Measurements from ENCODE around the gene GRB10. TPM values are rescaled to one million over a fixed set of nuclear protein-coding genes. Genes with fewer than 3 reads are reported as not detected.

The GRB10 gene
- polyA plus RNA-seq, 2 of the 4 experiments (the other 2 are of a cell fraction), result 23.2 to 37.0 TPM

DNA sequence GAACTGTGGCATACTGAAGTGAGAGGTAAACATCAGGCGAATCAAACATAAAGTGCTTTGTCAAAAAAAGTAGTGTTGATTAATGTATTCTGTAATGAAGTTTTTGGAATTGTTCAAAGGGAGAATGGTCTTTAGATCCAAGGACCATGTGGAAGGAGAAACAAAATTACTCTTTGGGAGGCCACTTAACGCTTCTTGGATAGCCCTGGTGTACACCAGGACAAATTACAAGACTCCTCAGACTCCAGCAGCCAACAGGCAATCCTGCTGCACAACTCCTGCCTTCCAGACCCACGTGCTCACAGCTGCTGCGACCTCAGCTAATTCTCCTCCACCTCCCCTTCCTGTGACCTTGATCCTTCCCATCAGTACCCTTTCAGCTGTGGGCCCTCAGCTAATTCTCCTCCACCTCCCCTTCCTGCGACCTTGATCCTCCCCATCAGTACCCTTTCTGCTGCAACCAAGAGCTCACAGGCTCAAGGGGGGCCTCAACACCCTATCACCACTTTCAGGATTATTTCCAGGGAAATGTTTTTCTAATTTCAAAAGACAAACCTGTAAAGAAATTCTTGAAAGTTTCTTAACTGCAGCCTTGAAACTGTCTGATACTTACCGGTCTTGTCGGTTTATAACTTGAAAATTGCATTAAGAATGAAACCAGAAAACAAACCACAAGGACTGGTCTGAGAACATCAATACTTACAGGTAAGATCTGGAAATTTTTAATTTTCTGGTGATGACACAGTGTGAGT is 187.8 kb downstream of the GRB10 start:
- TF ChIP-seq HOXB13 (CRISPR knock-in tag; IDR thresholded peaks at IDR 0.05; ENCODE audit: low read depth), result no peak
- TF ChIP-seq HEYL (CRISPR knock-in tag; IDR thresholded peaks at IDR 0.05), result no peak
- TF ChIP-seq KDM1A (IDR thresholded peaks at IDR 0.05; ENCODE audit: low read depth), result no peak
- no peak for TF ChIP-seq GATA3 (IDR thresholded peaks at IDR 0.05; ENCODE audit: borderline replicate concordance)
- TF ChIP-seq, protein P1, sequence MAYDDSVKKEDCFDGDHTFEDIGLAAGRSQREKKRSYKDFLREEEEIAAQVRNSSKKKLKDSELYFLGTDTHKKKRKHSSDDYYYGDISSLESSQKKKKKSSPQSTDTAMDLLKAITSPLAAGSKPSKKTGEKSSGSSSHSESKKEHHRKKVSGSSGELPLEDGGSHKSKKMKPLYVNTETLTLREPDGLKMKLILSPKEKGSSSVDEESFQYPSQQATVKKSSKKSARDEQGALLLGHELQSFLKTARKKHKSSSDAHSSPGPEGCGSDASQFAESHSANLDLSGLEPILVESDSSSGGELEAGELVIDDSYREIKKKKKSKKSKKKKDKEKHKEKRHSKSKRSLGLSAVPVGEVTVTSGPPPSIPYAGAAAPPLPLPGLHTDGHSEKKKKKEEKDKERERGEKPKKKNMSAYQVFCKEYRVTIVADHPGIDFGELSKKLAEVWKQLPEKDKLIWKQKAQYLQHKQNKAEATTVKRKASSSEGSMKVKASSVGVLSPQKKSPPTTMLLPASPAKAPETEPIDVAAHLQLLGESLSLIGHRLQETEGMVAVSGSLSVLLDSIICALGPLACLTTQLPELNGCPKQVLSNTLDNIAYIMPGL (CRISPR knock-in tag; IDR thresholded peaks at IDR 0.05; ENCODE audit: borderline replicate concordance), result no peak
- no peak for TF ChIP-seq MAX (IDR thresholded peaks at IDR 0.05)
- no peak for TF ChIP-seq PBX3 (IDR thresholded peaks at IDR 0.05)
- no peak for TF ChIP-seq CEBPB (IDR thresholded peaks at IDR 0.05)
- TF ChIP-seq EHF (CRISPR knock-in tag; IDR thresholded peaks at IDR 0.05), result no peak
- TF ChIP-seq ELK1 (IDR thresholded peaks at IDR 0.05; ENCODE audit: low read depth, low read length), result no peak
- no peak for TF ChIP-seq HDAC2 (IDR thresholded peaks at IDR 0.05)
- no peak for TF ChIP-seq CHD2 (IDR thresholded peaks at IDR 0.05; ENCODE audit: low read length, partially characterized antibody)
- no peak for TF ChIP-seq HOXB5 (CRISPR knock-in tag; IDR thresholded peaks at IDR 0.05)
- TF ChIP-seq NR3C1 (IDR thresholded peaks at IDR 0.05), result no peak
- no peak for TF ChIP-seq RARB (CRISPR knock-in tag; IDR thresholded peaks at IDR 0.05)
- no peak for TF ChIP-seq POLR2A (IDR thresholded peaks at IDR 0.05; ENCODE audit: low read length)
- TF ChIP-seq FOSB (CRISPR knock-in tag; IDR thresholded peaks at IDR 0.05), result no peak
- Histone ChIP-seq H3K9me3 (no peaks in the 10 kb centered on the region), H3K27ac (no peak overlapping the region), H3K4me1 (no peaks in the 10 kb centered on the region), H3K4me3 (no peak overlapping the region), H3K4me2 (no peak overlapping the region)
- ChIA-PET POLR2A (no interaction called here), CTCF (interaction anchor here (1.1 to 1.7 kb wide), 7 partner anchors 11 to 568 kb away, joined by 3 to 7 read pairs (median 4); no protein-coding TSS in a partner anchor)
- ATAC-seq (no peak), DNase-seq (ENCODE audit: low read depth in 1 of 2, low spot score in 1 of 2) (no peak), FAIRE-seq (no peak)
- 89% methylated on average over 7 of the region's 7 CpGs for WGBS (ENCODE audit: missing lambda C conversion rate)

DNA sequence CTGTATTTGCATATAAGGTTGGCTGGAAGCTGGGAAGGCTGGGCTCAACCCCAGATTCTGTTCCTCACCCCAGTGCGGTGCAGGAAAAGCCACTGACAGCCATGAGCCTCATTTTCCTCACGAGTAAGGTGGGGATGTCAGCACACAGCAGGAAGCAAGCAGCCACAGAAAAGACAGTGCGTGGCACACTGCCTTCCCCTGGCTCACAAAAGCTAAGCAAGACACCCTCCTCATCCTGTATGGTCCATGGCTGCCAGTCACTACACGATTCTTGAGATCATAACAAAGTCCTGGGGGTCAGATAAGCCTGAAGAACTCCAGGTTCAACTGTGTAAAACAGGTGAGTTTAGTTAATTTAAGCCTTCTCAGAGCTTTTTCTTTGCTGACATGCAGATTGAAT is 188.6 kb downstream of the GRB10 start:
- Histone ChIP-seq H3K4me3 (no peak overlapping the region), H3K9me3 (no peaks in the 10 kb centered on the region), H3K4me2 (no peak overlapping the region), H3K4me1 (no peaks in the 10 kb centered on the region), H3K27ac (no peak overlapping the region)
- 93% methylated on average over 4 of the region's 4 CpGs for WGBS (ENCODE audit: missing lambda C conversion rate)
- TF ChIP-seq CBX8 (IDR thresholded peaks at IDR 0.05), result no peak
- TF ChIP-seq HOXB5 (CRISPR knock-in tag; IDR thresholded peaks at IDR 0.05), result no peak
- no peak for TF ChIP-seq CHD2 (IDR thresholded peaks at IDR 0.05; ENCODE audit: low read length, partially characterized antibody)
- no peak for TF ChIP-seq JUNB (IDR thresholded peaks at IDR 0.05)
- TF ChIP-seq, protein P2, sequence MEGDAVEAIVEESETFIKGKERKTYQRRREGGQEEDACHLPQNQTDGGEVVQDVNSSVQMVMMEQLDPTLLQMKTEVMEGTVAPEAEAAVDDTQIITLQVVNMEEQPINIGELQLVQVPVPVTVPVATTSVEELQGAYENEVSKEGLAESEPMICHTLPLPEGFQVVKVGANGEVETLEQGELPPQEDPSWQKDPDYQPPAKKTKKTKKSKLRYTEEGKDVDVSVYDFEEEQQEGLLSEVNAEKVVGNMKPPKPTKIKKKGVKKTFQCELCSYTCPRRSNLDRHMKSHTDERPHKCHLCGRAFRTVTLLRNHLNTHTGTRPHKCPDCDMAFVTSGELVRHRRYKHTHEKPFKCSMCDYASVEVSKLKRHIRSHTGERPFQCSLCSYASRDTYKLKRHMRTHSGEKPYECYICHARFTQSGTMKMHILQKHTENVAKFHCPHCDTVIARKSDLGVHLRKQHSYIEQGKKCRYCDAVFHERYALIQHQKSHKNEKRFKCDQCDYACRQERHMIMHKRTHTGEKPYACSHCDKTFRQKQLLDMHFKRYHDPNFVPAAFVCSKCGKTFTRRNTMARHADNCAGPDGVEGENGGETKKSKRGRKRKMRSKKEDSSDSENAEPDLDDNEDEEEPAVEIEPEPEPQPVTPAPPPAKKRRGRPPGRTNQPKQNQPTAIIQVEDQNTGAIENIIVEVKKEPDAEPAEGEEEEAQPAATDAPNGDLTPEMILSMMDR (IDR thresholded peaks at IDR 0.05), result no peak
- no peak for TF ChIP-seq HES2 (IDR thresholded peaks at IDR 0.05)
- no peak for TF ChIP-seq ESRRA (IDR thresholded peaks at IDR 0.05; ENCODE audit: borderline replicate concordance, low read length)
- TF ChIP-seq CBX2 (IDR thresholded peaks at IDR 0.05; ENCODE audit: borderline replicate concordance, low read depth), result no peak
- TF ChIP-seq, protein P3, sequence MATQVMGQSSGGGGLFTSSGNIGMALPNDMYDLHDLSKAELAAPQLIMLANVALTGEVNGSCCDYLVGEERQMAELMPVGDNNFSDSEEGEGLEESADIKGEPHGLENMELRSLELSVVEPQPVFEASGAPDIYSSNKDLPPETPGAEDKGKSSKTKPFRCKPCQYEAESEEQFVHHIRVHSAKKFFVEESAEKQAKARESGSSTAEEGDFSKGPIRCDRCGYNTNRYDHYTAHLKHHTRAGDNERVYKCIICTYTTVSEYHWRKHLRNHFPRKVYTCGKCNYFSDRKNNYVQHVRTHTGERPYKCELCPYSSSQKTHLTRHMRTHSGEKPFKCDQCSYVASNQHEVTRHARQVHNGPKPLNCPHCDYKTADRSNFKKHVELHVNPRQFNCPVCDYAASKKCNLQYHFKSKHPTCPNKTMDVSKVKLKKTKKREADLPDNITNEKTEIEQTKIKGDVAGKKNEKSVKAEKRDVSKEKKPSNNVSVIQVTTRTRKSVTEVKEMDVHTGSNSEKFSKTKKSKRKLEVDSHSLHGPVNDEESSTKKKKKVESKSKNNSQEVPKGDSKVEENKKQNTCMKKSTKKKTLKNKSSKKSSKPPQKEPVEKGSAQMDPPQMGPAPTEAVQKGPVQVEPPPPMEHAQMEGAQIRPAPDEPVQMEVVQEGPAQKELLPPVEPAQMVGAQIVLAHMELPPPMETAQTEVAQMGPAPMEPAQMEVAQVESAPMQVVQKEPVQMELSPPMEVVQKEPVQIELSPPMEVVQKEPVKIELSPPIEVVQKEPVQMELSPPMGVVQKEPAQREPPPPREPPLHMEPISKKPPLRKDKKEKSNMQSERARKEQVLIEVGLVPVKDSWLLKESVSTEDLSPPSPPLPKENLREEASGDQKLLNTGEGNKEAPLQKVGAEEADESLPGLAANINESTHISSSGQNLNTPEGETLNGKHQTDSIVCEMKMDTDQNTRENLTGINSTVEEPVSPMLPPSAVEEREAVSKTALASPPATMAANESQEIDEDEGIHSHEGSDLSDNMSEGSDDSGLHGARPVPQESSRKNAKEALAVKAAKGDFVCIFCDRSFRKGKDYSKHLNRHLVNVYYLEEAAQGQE (IDR thresholded peaks at IDR 0.05), result no peak
- TF ChIP-seq, protein P1 (CRISPR knock-in tag; IDR thresholded peaks at IDR 0.05; ENCODE audit: borderline replicate concordance), result no peak
- no peak for ATAC-seq
- no peak for DNase-seq (ENCODE audit: low read depth in 1 of 2, low spot score in 1 of 2)
- ChIA-PET CTCF (interaction anchor here (1.2 to 1.5 kb wide), 3 partner anchors 21 to 568 kb away, joined by 3 to 4 read pairs (median 3); no protein-coding TSS in a partner anchor), POLR2A (no interaction called here)
- FAIRE-seq, result no peak

All from A549 (cell line).